ENCODE results near the gene TREM1. TPM values are rescaled to one million over a fixed set of nuclear protein-coding genes. Genes with fewer than 3 reads are reported as not detected.

TREM1 gene
- total and polyA plus RNA-seq, 4 experiments from 2014 or later = not detected

Other genes with a start within 250 kb of the TREM1 start
- 1 to 10 TPM; 6.2 to 6.4 TPM for gene UNC5CL, start 247.5 kb downstream of the TREM1 start, total RNA-seq
- under 1 TPM; 0.13 to 0.69 TPM for gene UNC5CL, start 247.5 kb downstream of the TREM1 start, polyA plus RNA-seq
- gene TSPO2, start 244.2 kb downstream of the TREM1 start, total RNA-seq = not detected
- not detected for gene TSPO2, start 244.2 kb downstream of the TREM1 start, polyA plus RNA-seq
- gene APOBEC2, start 233.5 kb downstream of the TREM1 start, total RNA-seq = not detected
- under 1 TPM; 0.44 to 0.91 TPM for gene APOBEC2, start 233.5 kb downstream of the TREM1 start, polyA plus RNA-seq
- 10 to 100 TPM; 51.7 to 56.4 TPM for gene OARD1, start 214.3 kb downstream of the TREM1 start, total RNA-seq
- gene OARD1, start 214.3 kb downstream of the TREM1 start, polyA plus RNA-seq = 10 to 100 TPM; 41.0 to 56.7 TPM
- 10 to 100 TPM; 56.7 to 56.9 TPM for gene NFYA, start 213.7 kb downstream of the TREM1 start, total RNA-seq
- gene NFYA, start 213.7 kb downstream of the TREM1 start, polyA plus RNA-seq = 10 to 100 TPM; 10.7 to 27.7 TPM
- gene TREML1, start 132.3 kb downstream of the TREM1 start, total RNA-seq = not detected
- not detected for gene TREML1, start 132.3 kb downstream of the TREM1 start, polyA plus RNA-seq
- 1 to 10 TPM; 2.7 to 4.0 TPM for gene TREM2, start 123.6 kb downstream of the TREM1 start, total RNA-seq
- gene TREM2, start 123.6 kb downstream of the TREM1 start, polyA plus RNA-seq = not detected
- gene TREML2, start 85.5 kb downstream of the TREM1 start, total RNA-seq = under 1 TPM; 0.35 to 0.39 TPM
- gene TREML2, start 85.5 kb downstream of the TREM1 start, polyA plus RNA-seq = 1 to 10 TPM; 1.6 to 4.8 TPM
- not detected for gene TREML4, start 58.3 kb downstream of the TREM1 start, total RNA-seq
- gene TREML4, start 58.3 kb downstream of the TREM1 start, polyA plus RNA-seq = not detected
- gene NCR2, start 48.9 kb upstream of the TREM1 start, total RNA-seq = not detected
- not detected for gene NCR2, start 48.9 kb upstream of the TREM1 start, polyA plus RNA-seq

Data from CD4-positive, alpha-beta memory T cell (primary cell).